B cell (primary cell): Measurements from ENCODE around the gene HMCN1. TPM values are rescaled to one million over a fixed set of nuclear protein-coding genes. Genes with fewer than 3 reads are reported as not detected.

Experiments
- ATAC-seq: fragments of 200-7000 bp; cut with Tn5 transposase; one replicate; pipeline ENCODE4 v1.10.0; 2021; ENCODE audit warnings: low read depth, mild to moderate bottlenecking, moderate number of reproducible peaks, moderate library complexity
- CTCF ChIA-PET: fragments of 350-600 bp; sonication (Branson Sonifier 250); formaldehyde crosslinking; loops from one replicate; lab custom pipeline; 2021; ENCODE audit warnings: antibody characterized with exemption, inconsistent platforms; lab: Charles Lee
- POLR2A ChIA-PET: fragments of 350-600 bp; sonication (Branson Sonifier 250); formaldehyde crosslinking; loops from one replicate; lab custom pipeline; 2021; ENCODE audit warnings: antibody characterized with exemption; lab: Charles Lee
- DNase-seq: peaks from one replicate; pipeline ENCODE4 v3.0.0; 2013
- H2AFZ ChIP-seq: 2 replicates; pipeline ENCODE4 v1.6.1; 2012; ENCODE audit warnings: mild to moderate bottlenecking, low read depth, low read length; ENCODE audit not compliant: insufficient read depth, poor library complexity, severe bottlenecking
- H3K27ac ChIP-seq, 2 donors: 1 replicate in 1 of 2; 2 replicates in 1 of 2; pipeline ENCODE4 v1.5.1; 2012 to 2013; ENCODE audit warnings: low read length in 2 of 2, mild to moderate bottlenecking in 2 of 2, moderate library complexity in 1 of 2
- H3K27me3 ChIP-seq, 4 experiments: fragments of 200-600 bp in 1 of 4; sonication (generic) in 1 of 4; replicated peaks in 1 of 4; 1 replicate in 2 of 4; 2 replicates in 2 of 4; pipeline versions ENCODE4 v1.6.1 to v1.7.0; 2013 to 2016; ENCODE audit warnings: low read length in 3 of 4, mild to moderate bottlenecking in 2 of 4, mixed read lengths in 1 of 4, moderate library complexity in 1 of 4; ENCODE audit not compliant: insufficient read depth in 4 of 4, control insufficient read depth in 3 of 4; ENCODE audit errors: control extremely low read depth in 1 of 4
- H3K36me3 ChIP-seq, 2 experiments: replicated peaks in 1 of 2; 1 replicate in 1 of 2; 2 replicates in 1 of 2; pipeline versions ENCODE4 v1.6.1 to v1.7.1; 2013; ENCODE audit warnings: low read length in 1 of 2; ENCODE audit not compliant: insufficient read depth in 2 of 2, control insufficient read depth in 1 of 2; ENCODE audit errors: control extremely low read depth in 1 of 2, extremely low read depth in 1 of 2
- H3K4me1 ChIP-seq, 2 donors: fragments of 200-600 bp in 1 of 2; sonication (generic) in 1 of 2; 1 replicate in 1 of 2; 2 replicates in 1 of 2; pipeline versions ENCODE4 v1.5.1 to v1.6.1; 2013 to 2017; ENCODE audit warnings: low read length in 2 of 2; ENCODE audit not compliant: control insufficient read depth in 2 of 2, insufficient read depth in 2 of 2
- H3K4me2 ChIP-seq: replicated peaks from 2 replicates; pipeline ENCODE3; 2012; ENCODE audit warnings: mild to moderate bottlenecking, low read depth, low read length; ENCODE audit not compliant: poor library complexity, severe bottlenecking
- H3K4me3 ChIP-seq, 5 experiments: fragments of 200-600 bp in 1 of 5; sonication (generic) in 1 of 5; 1 replicate in 3 of 5; 2 replicates in 2 of 5; pipeline versions ENCODE4 v1.5.1 to v1.7.0; 2011 to 2016; ENCODE audit warnings: low read length in 4 of 5, mild to moderate bottlenecking in 4 of 5, low read depth in 2 of 5, control low read depth in 1 of 5, moderate library complexity in 1 of 5; ENCODE audit not compliant: insufficient read depth in 1 of 5; ENCODE audit errors: control extremely low read depth in 1 of 5, extremely low read depth in 1 of 5
- H3K79me2 ChIP-seq: fragments of 200-600 bp; sonication (generic); one replicate; pipeline ENCODE4 v1.6.0; 2016; ENCODE audit warnings: low read length; ENCODE audit not compliant: control insufficient read depth, insufficient read depth
- H3K9ac ChIP-seq: fragments of 200-600 bp; sonication (generic); 2 replicates; pipeline ENCODE4 v1.6.1; 2017; ENCODE audit warnings: mild to moderate bottlenecking, low read length, moderate library complexity
- H3K9me3 ChIP-seq, 3 donors: one replicate each; pipeline versions ENCODE4 v1.6.1 to v1.7.1; 2013; ENCODE audit warnings: low read length in 2 of 3; ENCODE audit not compliant: control insufficient read depth in 2 of 3, insufficient read depth in 1 of 3; ENCODE audit errors: control extremely low read depth in 1 of 3
- H4K20me1 ChIP-seq: 2 replicates; pipeline ENCODE4 v1.6.0; 2012; ENCODE audit warnings: mild to moderate bottlenecking, low read length; ENCODE audit not compliant: insufficient read depth, control insufficient read depth, poor library complexity, severe bottlenecking
- H3K27ac Mint-ChIP-seq: one replicate; pipeline ENCODE4 v1.8.0; 2021; ENCODE audit warnings: mixed read lengths
- H3K27me3 Mint-ChIP-seq: one replicate; pipeline ENCODE4 v1.8.0; 2021; ENCODE audit warnings: mixed read lengths
- H3K4me1 Mint-ChIP-seq: one replicate; pipeline ENCODE4 v1.8.0; 2021; ENCODE audit warnings: mixed read lengths
- H3K4me3 Mint-ChIP-seq: one replicate; pipeline ENCODE4 v1.8.0; 2021; ENCODE audit warnings: mixed read lengths
- H3K9me3 Mint-ChIP-seq: one replicate; pipeline ENCODE4 v1.8.0; 2022; ENCODE audit warnings: mixed read lengths; ENCODE audit not compliant: insufficient read depth
- EZH2 ChIP-seq: IDR thresholded peaks from 2 replicates; pipeline ENCODE4 v1.6.1; 2012; ENCODE audit warnings: borderline replicate concordance, low read depth, mild to moderate bottlenecking, moderate library complexity, low read length; ENCODE audit not compliant: insufficient read depth, poor library complexity, severe bottlenecking
- WGBS: methylation state at CpG from one replicate; pipeline ENCODE4 v1.1.5; 2013; ENCODE audit warnings: missing lambda C conversion rate; ENCODE audit not compliant: insufficient coverage; 5-methylcytosine and 5-hydroxymethylcytosine counted together
- intact Hi-C: fragments of 100-400 bp; cut with micrococcal nuclease; formaldehyde crosslinking; loops from one replicate; pipeline ENCODE4 v1.10.0; 2022
- polyA plus RNA-seq: library from polyadenylated mRNA; depleted of rRNA; stranded (reverse); fragments of >200 nt; gene quantifications from 2 replicates; pipeline ENCODE4 v1.2.3, GENCODE V29; 2012
- total RNA-seq, 2 donors: library from RNA; stranded (reverse); fragments of 120-200 nt in 1 of 2; gene quantifications; 1 replicate in 1 of 2; 2 replicates in 1 of 2; pipeline versions ENCODE4 v1.2.3 to v1.2.4, GENCODE V29; 2013 to 2022
- TF ChIP-seq, protein P1 (sequence below): fragments of 200-600 bp; IDR thresholded peaks from one replicate; pipeline ENCODE4 v1.8.0; 2022; ENCODE audit warnings: antibody characterized with exemption, mild to moderate bottlenecking

Gene HMCN1
- total and polyA plus RNA-seq, 2 donors (not counting 1 experiment from before 2014, with no cell fraction given) = not detected

DNA sequence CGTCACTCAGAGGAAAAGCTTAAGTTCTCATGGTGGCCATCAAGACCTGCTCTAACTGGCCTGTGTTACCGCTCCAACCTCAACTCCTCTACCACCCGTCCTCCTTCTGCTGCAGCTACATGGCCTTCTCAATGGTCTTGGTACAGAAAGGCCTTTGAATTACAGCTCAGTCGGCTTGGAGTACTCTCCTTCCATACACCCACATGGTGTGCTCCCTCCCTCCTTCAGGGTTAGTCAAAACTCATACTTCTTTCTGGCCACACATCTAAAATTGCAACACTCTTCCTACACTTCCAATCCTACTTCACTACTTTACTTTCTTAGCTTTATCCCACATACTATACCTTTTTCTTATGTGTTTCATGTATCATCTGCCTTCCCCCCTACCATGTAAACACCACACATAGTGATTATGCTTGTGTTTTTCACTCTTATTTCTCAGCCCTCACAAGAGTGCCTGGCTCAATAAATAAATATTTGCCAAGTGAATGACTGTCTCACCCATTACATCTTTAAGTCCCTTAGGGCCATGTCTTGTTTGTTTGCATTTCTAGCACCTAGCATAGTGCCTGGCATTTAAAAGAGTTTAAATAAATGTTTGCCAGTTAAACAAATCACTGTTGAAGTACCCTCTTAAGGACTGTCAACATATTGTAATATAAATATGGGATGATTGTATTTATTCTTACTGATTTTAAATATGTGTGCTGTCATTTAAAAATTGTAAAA, 37.6 kb upstream of the HMCN1 start:
- ATAC-seq (no peak), DNase-seq (no peak)
- Histone ChIP-seq H3K36me3 (no peaks in the 10 kb centered on the region), H3K27ac (no peak overlapping the region), H4K20me1 (no peaks in the 10 kb centered on the region), H3K27me3 (peaks cover 0 to 17% (median 9%) of the 10 kb centered on the region in 4 experiments), H3K4me2 (no peak overlapping the region), H2AFZ (no peak overlapping the region), H3K4me3 (no peak overlapping the region), H3K4me1 (peaks cover 18 to 19% of the 10 kb centered on the region in 2 donors), H3K9ac (no peak overlapping the region), H3K9me3 (peaks cover 1 to 4% (median 4%) of the 10 kb centered on the region in 3 donors), H3K79me2 (no peaks in the 10 kb centered on the region)
- Mint-ChIP-seq H3K9me3 (no peaks in the 10 kb centered on the region), H3K27ac (no peak overlapping the region), H3K27me3 (peaks cover 35% of the 10 kb centered on the region), H3K4me3 (no peak overlapping the region), H3K4me1 (peaks cover 22% of the 10 kb centered on the region)
- POLR2A ChIA-PET = interaction anchor here (0.6 kb wide), 1 partner anchor 552 kb away, joined by 3 read pairs; no protein-coding TSS in a partner anchor
- WGBS = 97% methylated on average over 4 of the region's 4 CpGs
- intact Hi-C loops = no loop called here
- CTCF ChIA-PET = interaction anchor here (0.7 to 3.0 kb wide), 9 partner anchors 9 to 890 kb away, joined by 3 to 28 read pairs (median 5); partner anchors contain the start of genes SWT1 and TRMT1L
- TF ChIP-seq, protein P1, sequence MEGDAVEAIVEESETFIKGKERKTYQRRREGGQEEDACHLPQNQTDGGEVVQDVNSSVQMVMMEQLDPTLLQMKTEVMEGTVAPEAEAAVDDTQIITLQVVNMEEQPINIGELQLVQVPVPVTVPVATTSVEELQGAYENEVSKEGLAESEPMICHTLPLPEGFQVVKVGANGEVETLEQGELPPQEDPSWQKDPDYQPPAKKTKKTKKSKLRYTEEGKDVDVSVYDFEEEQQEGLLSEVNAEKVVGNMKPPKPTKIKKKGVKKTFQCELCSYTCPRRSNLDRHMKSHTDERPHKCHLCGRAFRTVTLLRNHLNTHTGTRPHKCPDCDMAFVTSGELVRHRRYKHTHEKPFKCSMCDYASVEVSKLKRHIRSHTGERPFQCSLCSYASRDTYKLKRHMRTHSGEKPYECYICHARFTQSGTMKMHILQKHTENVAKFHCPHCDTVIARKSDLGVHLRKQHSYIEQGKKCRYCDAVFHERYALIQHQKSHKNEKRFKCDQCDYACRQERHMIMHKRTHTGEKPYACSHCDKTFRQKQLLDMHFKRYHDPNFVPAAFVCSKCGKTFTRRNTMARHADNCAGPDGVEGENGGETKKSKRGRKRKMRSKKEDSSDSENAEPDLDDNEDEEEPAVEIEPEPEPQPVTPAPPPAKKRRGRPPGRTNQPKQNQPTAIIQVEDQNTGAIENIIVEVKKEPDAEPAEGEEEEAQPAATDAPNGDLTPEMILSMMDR = no peak
- no peak for TF ChIP-seq EZH2

DNA sequence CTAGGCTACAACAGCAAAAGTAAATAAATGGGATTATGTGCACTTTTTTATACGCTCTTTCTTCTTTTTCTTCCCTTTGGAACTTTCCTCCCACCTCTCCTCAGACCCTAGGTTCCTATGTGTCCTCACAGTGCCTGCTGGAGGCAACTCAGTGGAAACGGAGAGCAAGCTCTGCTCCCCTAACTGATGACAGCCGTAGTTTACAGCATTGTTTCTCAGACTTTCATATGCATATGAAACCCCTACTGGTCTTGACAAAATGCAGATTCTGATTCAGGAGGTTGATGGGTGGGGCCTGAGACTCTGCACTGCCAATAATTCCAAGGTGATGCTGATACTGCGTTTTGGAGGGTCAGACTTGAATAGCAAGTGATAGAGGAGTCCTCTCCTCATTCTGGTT, 34.3 kb upstream of the HMCN1 start:
- POLR2A ChIA-PET = no interaction called here
- Mint-ChIP-seq H3K9me3 (no peaks in the 10 kb centered on the region), H3K4me1 (peaks cover 2% of the 10 kb centered on the region), H3K27me3 (peaks cover 45% of the 10 kb centered on the region), H3K27ac (no peak overlapping the region), H3K4me3 (no peak overlapping the region)
- DNase-seq = no peak
- intact Hi-C loops = no loop called here
- Histone ChIP-seq H3K9me3 (no peaks in the 10 kb centered on the region), H3K36me3 (no peaks in the 10 kb centered on the region), H3K9ac (no peak overlapping the region), H3K4me3 (no peak overlapping the region), H4K20me1 (no peaks in the 10 kb centered on the region), H3K27me3 (peaks cover 0 to 27% (median 14%) of the 10 kb centered on the region in 4 experiments), H3K4me2 (no peak overlapping the region), H3K4me1 (peaks cover under 1 to 2% of the 10 kb centered on the region in 2 donors), H2AFZ (no peak overlapping the region), H3K27ac (no peak overlapping the region), H3K79me2 (no peaks in the 10 kb centered on the region)
- 62% methylated on average over 3 of the region's 4 CpGs for WGBS
- TF ChIP-seq, protein P1 = no peak
- no peak for TF ChIP-seq EZH2
- CTCF ChIA-PET = no interaction called here
- no peak for ATAC-seq
